ENCODE measurements around the gene TTC12. TPM values are rescaled to one million over a fixed set of nuclear protein-coding genes. Genes with fewer than 3 reads are reported as not detected.

Gene TTC12
- total RNA-seq, 4 donors from 2014 or later = 10.8 to 23.5 (median 17.2) TPM

DNA sequence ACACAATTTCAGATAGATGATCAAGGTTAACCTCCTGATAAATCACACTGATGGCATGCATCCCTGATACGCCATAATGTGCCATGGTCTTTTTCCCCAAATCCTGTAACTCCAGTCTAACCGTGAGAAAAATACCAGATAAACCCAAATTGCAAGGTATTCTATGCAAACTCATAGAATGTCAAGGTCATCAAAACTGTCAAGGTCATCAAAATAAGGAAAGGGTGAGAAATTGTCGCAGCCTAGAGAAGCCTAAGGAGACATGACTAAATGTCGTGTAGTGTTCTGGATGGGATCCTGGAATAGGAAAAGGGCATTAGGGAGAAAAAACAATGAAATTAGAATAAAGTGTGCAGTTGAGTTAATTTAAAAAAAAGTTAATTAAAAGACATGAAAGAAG is 4.7 kb downstream of the TTC12 start:
- TF ChIP-seq EP300 (IDR thresholded peaks at IDR 0.05) (no peak), POLR2A (IDR thresholded peaks at IDR 0.05) (no peak), POLR2AphosphoS5 (IDR thresholded peaks at IDR 0.05) (no peak)
- TF ChIP-seq, protein P1, sequence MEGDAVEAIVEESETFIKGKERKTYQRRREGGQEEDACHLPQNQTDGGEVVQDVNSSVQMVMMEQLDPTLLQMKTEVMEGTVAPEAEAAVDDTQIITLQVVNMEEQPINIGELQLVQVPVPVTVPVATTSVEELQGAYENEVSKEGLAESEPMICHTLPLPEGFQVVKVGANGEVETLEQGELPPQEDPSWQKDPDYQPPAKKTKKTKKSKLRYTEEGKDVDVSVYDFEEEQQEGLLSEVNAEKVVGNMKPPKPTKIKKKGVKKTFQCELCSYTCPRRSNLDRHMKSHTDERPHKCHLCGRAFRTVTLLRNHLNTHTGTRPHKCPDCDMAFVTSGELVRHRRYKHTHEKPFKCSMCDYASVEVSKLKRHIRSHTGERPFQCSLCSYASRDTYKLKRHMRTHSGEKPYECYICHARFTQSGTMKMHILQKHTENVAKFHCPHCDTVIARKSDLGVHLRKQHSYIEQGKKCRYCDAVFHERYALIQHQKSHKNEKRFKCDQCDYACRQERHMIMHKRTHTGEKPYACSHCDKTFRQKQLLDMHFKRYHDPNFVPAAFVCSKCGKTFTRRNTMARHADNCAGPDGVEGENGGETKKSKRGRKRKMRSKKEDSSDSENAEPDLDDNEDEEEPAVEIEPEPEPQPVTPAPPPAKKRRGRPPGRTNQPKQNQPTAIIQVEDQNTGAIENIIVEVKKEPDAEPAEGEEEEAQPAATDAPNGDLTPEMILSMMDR (IDR thresholded peaks at IDR 0.05) = no peak
- Histone ChIP-seq H3K27ac (no peak overlapping the region), H3K36me3 (peaks cover 0 to 49% of the 10 kb centered on the region in 2 donors), H3K27me3 (no peaks in the 10 kb centered on the region), H3K9me3 (peaks cover 0 to 4% (median 0%) of the 10 kb centered on the region in 3 donors), H3K4me3 (no peak overlapping the region), H3K4me1 (peaks cover 0 to 22% (median 7%) of the 10 kb centered on the region in 3 donors)
- no peak for ATAC-seq
- WGBS, 2 donors (ENCODE audit: low coverage in 1 of 2) = 92 to 100% methylated on average over 3 to 4 of the region's 4 CpGs

DNA sequence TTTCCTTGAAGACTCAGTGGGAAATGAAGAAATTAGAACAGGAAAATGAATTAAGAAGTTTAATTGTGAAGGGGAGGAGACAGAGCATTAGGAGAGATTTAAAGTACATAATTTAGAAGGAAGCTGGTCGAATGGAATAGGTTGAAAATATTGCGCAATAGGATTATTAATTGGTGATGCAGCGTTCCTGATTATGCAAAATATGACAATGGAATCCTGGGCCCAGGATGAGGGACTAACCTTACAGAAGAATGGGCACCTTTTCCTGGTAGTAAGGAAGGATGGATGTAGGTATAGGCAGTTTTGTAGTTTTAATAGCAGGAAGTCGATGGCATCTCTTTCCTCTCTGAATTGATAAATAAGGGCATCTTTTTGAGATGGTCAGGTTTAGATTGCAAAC is 7.8 kb downstream of the TTC12 start:
- TF ChIP-seq POLR2A (IDR thresholded peaks at IDR 0.05) (no peak), POLR2AphosphoS5 (IDR thresholded peaks at IDR 0.05) (no peak), EP300 (IDR thresholded peaks at IDR 0.05) (no peak)
- TF ChIP-seq, protein P1 (IDR thresholded peaks at IDR 0.05) = no peak
- ATAC-seq = no peak
- no peaks in the 10 kb centered on the region for H3K4me1 ChIP-seq
- H3K9me3 ChIP-seq = peaks cover 0 to 4% (median 0%) of the 10 kb centered on the region in 3 donors
- no peak overlapping the region for H3K27ac ChIP-seq
- 71 to 74% methylated on average over 4 of the region's 4 CpGs for WGBS, 2 donors (ENCODE audit: low coverage in 1 of 2)
- peaks cover 0 to 76% of the 10 kb centered on the region in 2 donors for H3K36me3 ChIP-seq
- no peak overlapping the region for H3K4me3 ChIP-seq
- no peaks in the 10 kb centered on the region for H3K27me3 ChIP-seq

DNA sequence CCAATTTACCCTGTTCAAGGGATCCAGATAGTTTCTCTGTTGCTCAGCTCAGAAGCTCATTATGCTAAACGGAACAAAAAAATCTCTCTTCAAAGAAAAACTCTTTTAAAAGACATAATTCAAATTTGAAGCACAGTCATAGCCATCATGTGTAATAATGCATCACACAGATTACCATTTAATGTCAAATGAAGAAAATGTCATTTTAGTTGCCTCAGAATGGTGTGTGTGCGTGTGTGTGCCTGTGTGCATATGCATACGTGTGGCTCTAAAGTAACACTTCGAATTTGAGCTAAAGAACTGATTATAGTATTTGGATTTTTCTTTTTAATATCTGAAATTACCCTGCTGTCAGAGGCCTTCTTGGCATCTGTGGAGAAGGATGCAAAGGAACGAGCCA is 9.9 kb downstream of the TTC12 start:
- no peak overlapping the region for H3K4me3 ChIP-seq
- ATAC-seq = no peak
- no peak overlapping the region for H3K27ac ChIP-seq
- H3K4me1 ChIP-seq = no peaks in the 10 kb centered on the region
- 82 to 90% methylated on average over 5 of the region's 5 CpGs for WGBS, 2 donors (ENCODE audit: low coverage in 1 of 2)
- H3K9me3 ChIP-seq = peaks cover 0 to 4% (median 0%) of the 10 kb centered on the region in 3 donors
- H3K27me3 ChIP-seq = no peaks in the 10 kb centered on the region
- TF ChIP-seq, protein P1 (IDR thresholded peaks at IDR 0.05) = no peak
- no peak for TF ChIP-seq POLR2AphosphoS5 (IDR thresholded peaks at IDR 0.05)
- TF ChIP-seq EP300 (IDR thresholded peaks at IDR 0.05) = no peak
- no peak for TF ChIP-seq POLR2A (IDR thresholded peaks at IDR 0.05)
- H3K36me3 ChIP-seq = peaks cover 0 to 75% of the 10 kb centered on the region in 2 donors

DNA sequence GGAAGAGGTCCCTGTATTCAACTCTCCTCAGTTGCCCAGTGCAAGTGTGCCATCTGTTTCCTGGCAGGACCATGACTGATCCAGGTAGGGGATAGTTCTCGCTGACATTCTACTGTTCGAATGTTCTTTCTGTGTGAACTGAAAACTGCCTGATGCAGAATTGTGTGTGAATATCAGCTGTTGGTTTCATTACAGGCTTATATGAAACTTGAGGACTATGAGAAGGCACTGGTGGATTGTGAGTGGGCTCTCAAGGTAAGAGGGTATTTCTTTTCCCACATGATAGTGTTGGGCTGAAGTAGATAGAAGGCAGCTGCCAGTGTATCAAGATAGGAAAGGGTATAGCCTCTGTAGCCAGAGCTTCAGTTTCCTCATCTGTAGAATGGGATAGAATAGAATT is 15.3 kb downstream of the TTC12 start:
- H3K36me3 ChIP-seq = peaks cover 0 to 98% of the 10 kb centered on the region in 2 donors
- no peak overlapping the region for H3K27ac ChIP-seq
- no peak overlapping the region for H3K4me3 ChIP-seq
- H3K4me1 ChIP-seq = no peaks in the 10 kb centered on the region
- no peaks in the 10 kb centered on the region for H3K9me3 ChIP-seq
- TF ChIP-seq POLR2A (IDR thresholded peaks at IDR 0.05) (no peak), POLR2AphosphoS5 (IDR thresholded peaks at IDR 0.05) (no peak), EP300 (IDR thresholded peaks at IDR 0.05) (no peak)
- TF ChIP-seq, protein P1 (IDR thresholded peaks at IDR 0.05) = no peak
- H3K27me3 ChIP-seq = no peaks in the 10 kb centered on the region
- no peak for ATAC-seq
- 100% methylated on average over 2 of the region's 2 CpGs; no CpG with 5 or more reads in 1 of the 2 donors for WGBS, 2 donors (ENCODE audit: low coverage in 1 of 2)

DNA sequence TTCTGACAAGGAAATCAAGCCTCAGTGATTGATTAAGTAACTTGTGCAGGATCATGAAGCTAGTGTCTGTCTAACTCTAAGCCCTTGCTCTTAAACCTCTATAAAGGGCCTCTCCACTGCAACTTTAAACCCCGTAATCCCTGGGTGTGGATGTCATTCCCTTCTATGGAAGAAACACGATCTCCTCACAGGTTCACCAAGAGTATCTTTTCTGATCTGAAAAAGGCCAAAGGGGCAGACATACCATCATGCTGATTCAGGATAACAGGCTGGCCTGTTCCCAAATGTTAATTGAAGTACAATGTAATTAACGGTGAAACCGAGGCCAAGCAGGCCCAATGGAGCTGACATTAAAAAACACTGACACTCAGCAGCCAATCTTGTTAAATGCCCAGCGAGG is 17.1 kb downstream of the TTC12 start:
- H3K9me3 ChIP-seq = peaks cover 0 to 2% (median 0%) of the 10 kb centered on the region in 3 donors
- H3K27me3 ChIP-seq = no peaks in the 10 kb centered on the region
- no peak overlapping the region for H3K27ac ChIP-seq
- no peaks in the 10 kb centered on the region for H3K4me1 ChIP-seq
- H3K4me3 ChIP-seq = no peak overlapping the region
- 74 to 76% methylated on average over 4 to 5 of the region's 5 CpGs for WGBS, 2 donors (ENCODE audit: low coverage in 1 of 2)
- peaks cover 0 to 98% of the 10 kb centered on the region in 2 donors for H3K36me3 ChIP-seq
- no peak for ATAC-seq
- TF ChIP-seq POLR2AphosphoS5 (IDR thresholded peaks at IDR 0.05) (no peak), EP300 (IDR thresholded peaks at IDR 0.05) (no peak), POLR2A (IDR thresholded peaks at IDR 0.05) (no peak)
- TF ChIP-seq, protein P1 (IDR thresholded peaks at IDR 0.05) = no peak
